Gastroesophageal sphincter (tissue), 4 donors: ENCODE results near the gene TRAF2. TPM values are rescaled to one million over a fixed set of nuclear protein-coding genes. Genes with fewer than 3 reads are reported as not detected.

Source experiments
- ATAC-seq: fragments of 150-250 bp; one replicate; pipeline ENCODE4 v1.9.1; 2016; ENCODE audit warnings: mild to moderate bottlenecking, moderate library complexity
- H3K27ac ChIP-seq, 4 donors: fragments of 200-600 bp; sonication (generic) in 3 of 4; 1 replicate in 3 of 4; 2 replicates in 1 of 4; pipeline ENCODE4 v1.5.1; 2016 to 2019
- H3K27me3 ChIP-seq: fragments of 200-600 bp; sonication (generic); one replicate; pipeline ENCODE4 v1.5.1; 2019
- H3K36me3 ChIP-seq, 2 donors: fragments of 200-600 bp; sonication (generic); one replicate each; pipeline ENCODE4 v1.5.1; 2019; ENCODE audit warnings: control low read depth in 1 of 2
- H3K4me1 ChIP-seq, 3 donors: fragments of 200-600 bp; sonication (generic); 1 replicate in 2 of 3; 2 replicates in 1 of 3; pipeline ENCODE4 v1.5.1; 2016 to 2019; ENCODE audit warnings: control low read depth in 2 of 3
- H3K4me3 ChIP-seq, 2 donors: fragments of 200-600 bp; sonication (generic); one replicate each; pipeline ENCODE4 v1.5.1; 2019; ENCODE audit warnings: mild to moderate bottlenecking in 1 of 2, moderate library complexity in 1 of 2
- H3K9me3 ChIP-seq, 3 donors: fragments of 200-600 bp; sonication (generic); one replicate each; pipeline ENCODE4 v1.5.1; 2017 to 2019; ENCODE audit warnings: control low read depth in 2 of 3
- EP300 ChIP-seq: sonication (generic); formaldehyde crosslinking; IDR thresholded peaks from one replicate; pipeline ENCODE4 v1.6.1; 2017; ENCODE audit warnings: antibody characterized with exemption, mild to moderate bottlenecking
- POLR2A ChIP-seq, 2 donors: fragments of 450-650 bp; IDR thresholded peaks; one replicate each; pipeline ENCODE4 v1.6.1; 2017; ENCODE audit warnings: antibody characterized with exemption in 2 of 2, mild to moderate bottlenecking in 2 of 2, moderate library complexity in 1 of 2
- POLR2AphosphoS5 ChIP-seq: sonication (generic); formaldehyde crosslinking; IDR thresholded peaks from one replicate; pipeline ENCODE4 v1.6.1; 2017; ENCODE audit warnings: antibody characterized with exemption
- WGBS, 2 donors: methylation state at CpG; one replicate each; pipeline ENCODE4 v1.1.5; 2018; ENCODE audit warnings: low coverage in 1 of 2; 5-methylcytosine and 5-hydroxymethylcytosine counted together
- total RNA-seq, 4 donors: library from RNA; depleted of rRNA; stranded (reverse); fragments of >200 nt; gene quantifications; one replicate each; pipeline ENCODE4 v1.1.0, GENCODE V29; 2016
- TF ChIP-seq, protein P1 (sequence below), 4 experiments: fragments of 200-600 bp in 2 of 4; fragments of 450-650 bp in 2 of 4; sonication (generic) in 1 of 4; IDR thresholded peaks; one replicate each; pipeline ENCODE4 v1.5.1; 2017 to 2019; ENCODE audit warnings: antibody characterized with exemption in 4 of 4, mild to moderate bottlenecking in 2 of 4, moderate library complexity in 2 of 4

The TRAF2 gene
- total RNA-seq, 4 donors from 2014 or later = 3.8 to 17.1 (median 11.1) TPM

DNA sequence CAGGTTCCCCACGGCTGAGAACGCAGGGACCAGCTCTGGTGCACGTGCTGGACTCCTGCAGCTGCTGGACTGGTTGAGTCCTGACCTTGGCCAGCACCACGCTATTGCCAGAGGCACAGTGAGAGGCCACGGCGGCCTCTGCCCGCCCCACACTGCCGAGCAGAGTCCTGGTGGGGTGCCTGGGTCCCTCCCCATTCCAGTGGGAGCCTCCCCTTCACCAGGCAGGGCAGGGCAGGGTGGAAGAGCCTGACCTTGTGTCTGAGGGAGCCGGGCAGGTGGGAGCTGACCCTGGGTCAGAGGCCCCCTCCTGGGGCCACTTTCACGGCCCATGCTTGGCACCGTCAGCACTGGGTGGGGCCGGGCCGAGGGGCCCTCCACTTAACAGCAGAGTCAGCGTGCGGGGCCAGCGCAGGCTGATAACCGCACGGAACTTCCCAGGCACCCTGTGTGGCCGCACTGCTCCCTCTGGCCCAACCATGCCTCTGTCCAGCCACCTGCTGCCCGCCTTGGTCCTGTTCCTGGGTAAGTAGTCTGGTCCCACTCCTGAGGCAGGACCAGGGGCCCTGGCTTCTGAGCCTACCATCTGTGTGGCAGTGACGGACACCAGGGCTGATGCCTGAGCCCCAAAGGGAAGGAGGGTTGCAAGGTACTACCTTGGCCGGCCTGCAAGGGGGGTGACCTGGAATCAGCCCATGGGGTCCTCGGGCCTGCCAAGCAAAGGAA lies 34.2 kb upstream of the TRAF2 start, which contains the start of gene MAMDC4:
Gene MAMDC4, plus strand, starts transcription at position 406 of the 723 bp plus-strand sequence. Its CDS starts 71 bp downstream, at position 477.
- Histone ChIP-seq H3K4me3 (no peak within 1 kb of the TSS), H3K4me1 (peaks cover 0 to 40% (median 18%) of the 10 kb centered on the region in 3 donors), H3K27ac (no peak within 1 kb of the TSS), H3K27me3 (peaks cover 14% of the 10 kb centered on the region), H3K36me3 (peaks cover 0 to 16% of the 10 kb centered on the region in 2 donors), H3K9me3 (no peaks in the 10 kb centered on the region)
- no peak for ATAC-seq
- no CpG with 5 or more reads among the region's 23 CpGs for WGBS, 2 donors
- TF ChIP-seq EP300 (no peak), POLR2AphosphoS5 (no peak), POLR2A (IDR thresholded peaks at IDR 0.05) (no peak)
- TF ChIP-seq, protein P1, sequence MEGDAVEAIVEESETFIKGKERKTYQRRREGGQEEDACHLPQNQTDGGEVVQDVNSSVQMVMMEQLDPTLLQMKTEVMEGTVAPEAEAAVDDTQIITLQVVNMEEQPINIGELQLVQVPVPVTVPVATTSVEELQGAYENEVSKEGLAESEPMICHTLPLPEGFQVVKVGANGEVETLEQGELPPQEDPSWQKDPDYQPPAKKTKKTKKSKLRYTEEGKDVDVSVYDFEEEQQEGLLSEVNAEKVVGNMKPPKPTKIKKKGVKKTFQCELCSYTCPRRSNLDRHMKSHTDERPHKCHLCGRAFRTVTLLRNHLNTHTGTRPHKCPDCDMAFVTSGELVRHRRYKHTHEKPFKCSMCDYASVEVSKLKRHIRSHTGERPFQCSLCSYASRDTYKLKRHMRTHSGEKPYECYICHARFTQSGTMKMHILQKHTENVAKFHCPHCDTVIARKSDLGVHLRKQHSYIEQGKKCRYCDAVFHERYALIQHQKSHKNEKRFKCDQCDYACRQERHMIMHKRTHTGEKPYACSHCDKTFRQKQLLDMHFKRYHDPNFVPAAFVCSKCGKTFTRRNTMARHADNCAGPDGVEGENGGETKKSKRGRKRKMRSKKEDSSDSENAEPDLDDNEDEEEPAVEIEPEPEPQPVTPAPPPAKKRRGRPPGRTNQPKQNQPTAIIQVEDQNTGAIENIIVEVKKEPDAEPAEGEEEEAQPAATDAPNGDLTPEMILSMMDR (IDR thresholded peaks at IDR 0.05) = no peak

DNA sequence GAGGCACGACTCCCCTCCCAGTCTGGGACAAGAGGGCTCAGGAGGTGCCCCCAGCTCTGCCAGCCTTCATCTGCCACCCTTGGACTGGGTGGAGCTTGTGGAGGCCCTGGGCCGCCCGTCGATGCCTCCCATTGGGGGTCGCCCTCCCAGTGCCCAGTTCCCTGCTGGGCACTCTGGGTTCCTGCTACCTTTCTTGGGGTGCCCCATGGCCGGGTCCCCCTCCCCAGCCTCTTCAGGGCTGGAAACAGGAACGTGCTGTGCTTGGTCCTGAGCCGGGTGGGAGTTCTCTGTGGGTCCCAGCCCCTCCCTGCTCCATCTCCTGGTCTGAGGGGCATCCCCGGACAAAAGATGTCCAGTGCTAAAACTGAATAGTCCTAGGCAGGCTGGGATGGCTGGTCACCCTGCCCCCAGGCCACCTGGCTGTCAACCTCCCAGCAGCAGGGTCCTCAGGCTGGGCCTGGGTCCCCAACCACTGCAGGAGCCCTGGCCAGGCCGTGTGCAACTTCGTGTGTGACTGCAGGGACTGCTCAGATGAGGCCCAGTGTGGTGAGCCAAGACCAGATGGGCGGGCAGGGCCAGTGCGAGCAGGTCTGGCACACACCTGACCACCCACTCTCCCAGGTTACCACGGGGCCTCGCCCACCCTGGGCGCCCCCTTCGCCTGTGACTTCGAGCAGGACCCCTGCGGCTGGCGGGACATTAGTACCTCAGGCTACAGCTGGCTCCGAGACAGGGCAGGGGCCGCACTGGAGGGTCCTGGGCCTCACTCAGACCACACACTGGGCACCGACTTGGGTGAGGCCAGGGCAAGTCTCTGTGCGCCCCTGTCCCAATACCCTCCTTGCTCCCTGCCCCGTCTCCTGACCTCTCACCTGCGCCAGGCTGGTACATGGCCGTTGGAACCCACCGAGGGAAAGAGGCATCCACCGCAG lies 33.4 kb upstream of the TRAF2 start:
- Histone ChIP-seq H3K4me3 (no peak overlapping the region), H3K27ac (no peak overlapping the region), H3K36me3 (peaks cover 0 to 16% of the 10 kb centered on the region in 2 donors), H3K9me3 (no peaks in the 10 kb centered on the region), H3K4me1 (peaks cover 0 to 32% (median 10%) of the 10 kb centered on the region in 3 donors), H3K27me3 (peaks cover 6% of the 10 kb centered on the region)
- WGBS, 2 donors = 100% methylated on average over 2 of the region's 29 CpGs; no CpG with 5 or more reads in 1 of the 2 donors
- TF ChIP-seq, protein P1 (IDR thresholded peaks at IDR 0.05) = no peak
- TF ChIP-seq EP300 = no peak
- no peak for TF ChIP-seq POLR2AphosphoS5
- TF ChIP-seq POLR2A (IDR thresholded peaks at IDR 0.05) = no peak
- no peak for ATAC-seq

DNA sequence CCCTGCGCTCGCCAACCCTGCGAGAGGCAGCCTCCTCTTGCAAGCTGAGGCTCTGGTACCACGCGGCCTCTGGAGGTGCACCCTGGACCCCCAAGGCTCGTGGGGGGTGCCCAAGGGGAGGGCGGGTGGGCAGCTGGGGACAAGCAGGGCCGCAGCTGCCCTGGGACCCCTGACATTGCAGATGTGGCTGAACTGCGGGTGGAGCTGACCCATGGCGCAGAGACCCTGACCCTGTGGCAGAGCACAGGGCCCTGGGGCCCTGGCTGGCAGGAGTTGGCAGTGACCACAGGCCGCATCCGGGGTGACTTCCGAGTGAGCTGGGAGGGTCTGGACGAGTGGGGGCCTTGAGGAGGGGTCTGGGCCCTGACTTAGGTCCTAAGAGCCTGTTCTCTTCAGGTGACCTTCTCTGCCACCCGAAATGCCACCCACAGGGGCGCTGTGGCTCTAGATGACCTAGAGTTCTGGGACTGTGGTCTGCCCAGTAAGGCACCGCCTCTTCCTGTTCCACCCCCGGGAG lies 32.7 kb upstream of the TRAF2 start:
- TF ChIP-seq EP300 (no peak), POLR2AphosphoS5 (no peak), POLR2A (IDR thresholded peaks at IDR 0.05) (no peak)
- TF ChIP-seq, protein P1 (IDR thresholded peaks at IDR 0.05) = no peak
- no peaks in the 10 kb centered on the region for H3K9me3 ChIP-seq
- H3K4me3 ChIP-seq = no peak overlapping the region
- peaks cover 0 to 16% of the 10 kb centered on the region in 2 donors for H3K36me3 ChIP-seq
- no CpG with 5 or more reads among the region's 18 CpGs for WGBS, 2 donors
- ATAC-seq = no peak
- H3K27ac ChIP-seq = no peak overlapping the region
- H3K27me3 ChIP-seq = no peaks in the 10 kb centered on the region
- H3K4me1 ChIP-seq = peaks cover 0 to 26% (median 9%) of the 10 kb centered on the region in 3 donors

DNA sequence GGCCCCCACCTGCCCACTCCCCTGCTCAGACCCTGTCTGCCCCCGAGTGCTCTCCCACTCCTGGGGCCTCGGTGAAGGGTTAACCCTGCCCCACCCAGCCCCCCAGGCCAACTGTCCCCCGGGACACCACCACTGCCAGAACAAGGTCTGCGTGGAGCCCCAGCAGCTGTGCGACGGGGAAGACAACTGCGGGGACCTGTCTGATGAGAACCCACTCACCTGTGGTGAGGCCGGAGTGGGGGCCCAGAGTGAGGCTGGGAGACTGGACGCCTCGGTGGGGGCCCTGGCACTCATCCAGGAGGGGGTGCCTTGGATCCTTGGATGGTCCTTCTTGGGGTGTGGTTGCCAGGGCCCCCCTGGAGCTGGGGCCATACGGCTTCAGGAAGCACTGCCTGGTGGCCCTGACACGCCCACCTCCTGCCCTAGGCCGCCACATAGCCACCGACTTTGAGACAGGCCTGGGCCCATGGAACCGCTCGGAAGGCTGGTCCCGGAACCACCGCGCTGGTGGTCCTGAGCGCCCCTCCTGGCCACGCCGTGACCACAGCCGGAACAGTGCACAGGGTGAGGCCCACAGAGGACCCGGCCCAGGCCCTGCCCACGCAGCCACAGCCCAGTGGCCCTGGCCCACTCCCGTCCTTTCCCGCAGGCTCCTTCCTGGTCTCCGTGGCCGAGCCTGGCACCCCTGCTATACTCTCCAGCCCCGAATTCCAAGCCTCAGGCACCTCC lies 32.0 kb upstream of the TRAF2 start:
- Histone ChIP-seq H3K4me1 (peaks cover 0 to 32% (median 12%) of the 10 kb centered on the region in 3 donors), H3K4me3 (no peak overlapping the region), H3K9me3 (no peaks in the 10 kb centered on the region), H3K27ac (no peak overlapping the region), H3K27me3 (no peaks in the 10 kb centered on the region), H3K36me3 (peaks cover 0 to 16% of the 10 kb centered on the region in 2 donors)
- WGBS, 2 donors = 73% methylated on average over 3 of the region's 30 CpGs; no CpG with 5 or more reads in 1 of the 2 donors
- ATAC-seq = no peak
- TF ChIP-seq, protein P1 (IDR thresholded peaks at IDR 0.05) = no peak
- TF ChIP-seq POLR2A (IDR thresholded peaks at IDR 0.05) = no peak
- no peak for TF ChIP-seq EP300
- TF ChIP-seq POLR2AphosphoS5 = no peak
